Renal pelvis (tissue), 4 donors: ENCODE results near the gene SLC38A6. TPM values are rescaled to one million over a fixed set of nuclear protein-coding genes. Genes with fewer than 3 reads are reported as not detected.

Experiments
- DNase-seq: peaks from one replicate; pipeline ENCODE4 v3.0.0-alpha.2; 2013
- polyA plus RNA-seq, 3 donors: library from polyadenylated mRNA; unstranded; fragments of 120-200 nt; gene quantifications; one replicate each; pipeline ENCODE4 v1.2.1, GENCODE V29; 2013; ENCODE audit not compliant: insufficient read length in 3 of 3

Gene SLC38A6
- polyA plus RNA-seq, 3 donors: 17.3 to 28.7 (median 22.7) TPM

DNA sequence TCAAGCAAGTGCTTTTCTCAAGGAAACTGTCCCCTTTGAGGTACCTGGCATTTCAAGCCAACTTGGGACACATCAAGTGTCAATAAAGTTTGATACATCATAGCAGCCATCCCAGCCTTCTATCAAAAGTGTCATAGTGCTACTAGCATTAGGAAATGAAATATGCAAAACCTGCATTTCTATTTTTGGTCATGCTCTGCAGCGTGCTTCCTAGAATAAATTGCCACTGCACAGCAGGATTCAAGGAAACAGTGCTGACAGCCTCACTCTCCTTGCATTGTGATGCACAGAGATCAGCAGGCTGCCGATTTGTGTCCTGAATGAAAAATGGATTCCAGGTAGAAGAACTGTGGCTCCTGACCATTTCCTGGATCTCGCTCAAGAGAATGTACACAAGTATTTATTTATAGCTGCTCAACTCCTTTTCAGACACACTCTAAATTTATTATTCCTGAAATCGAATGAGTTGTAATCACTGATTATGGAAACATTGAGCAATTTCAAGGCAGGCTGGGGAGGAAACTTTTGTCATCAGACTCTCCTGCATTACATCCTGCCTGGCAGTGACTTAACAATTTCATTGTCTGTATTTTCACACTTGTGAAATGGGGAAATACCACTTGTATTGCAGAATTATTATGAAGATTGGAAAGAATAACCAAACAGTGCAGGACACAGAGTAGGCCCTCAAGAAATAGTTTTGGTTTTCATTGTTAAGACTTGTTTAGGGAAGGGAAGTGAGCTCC lies 120.9 kb downstream of the SLC38A6 start:
- no peak for DNase-seq

Other genes starting within 250 kb of the SLC38A6 start
- gene MNAT1, start 246.5 kb upstream of the SLC38A6 start, polyA plus RNA-seq: 10 to 100 TPM; 39.7 to 46.2 (median 40.3) TPM
- gene TRMT5, start 166 bp upstream of the SLC38A6 start, polyA plus RNA-seq: 10 to 100 TPM; 19.4 to 24.8 (median 20.5) TPM